GM18870 (cell line): Measurements from ENCODE around the gene MYLK.

Experiments
- ATAC-seq: cut with Tn5 transposase; IDR thresholded peaks from one replicate; pipeline ENCODE4 v1.9.1; 2021; ENCODE audit warnings: moderate library complexity; ENCODE audit not compliant: unreplicated experiment

MYLK gene

DNA sequence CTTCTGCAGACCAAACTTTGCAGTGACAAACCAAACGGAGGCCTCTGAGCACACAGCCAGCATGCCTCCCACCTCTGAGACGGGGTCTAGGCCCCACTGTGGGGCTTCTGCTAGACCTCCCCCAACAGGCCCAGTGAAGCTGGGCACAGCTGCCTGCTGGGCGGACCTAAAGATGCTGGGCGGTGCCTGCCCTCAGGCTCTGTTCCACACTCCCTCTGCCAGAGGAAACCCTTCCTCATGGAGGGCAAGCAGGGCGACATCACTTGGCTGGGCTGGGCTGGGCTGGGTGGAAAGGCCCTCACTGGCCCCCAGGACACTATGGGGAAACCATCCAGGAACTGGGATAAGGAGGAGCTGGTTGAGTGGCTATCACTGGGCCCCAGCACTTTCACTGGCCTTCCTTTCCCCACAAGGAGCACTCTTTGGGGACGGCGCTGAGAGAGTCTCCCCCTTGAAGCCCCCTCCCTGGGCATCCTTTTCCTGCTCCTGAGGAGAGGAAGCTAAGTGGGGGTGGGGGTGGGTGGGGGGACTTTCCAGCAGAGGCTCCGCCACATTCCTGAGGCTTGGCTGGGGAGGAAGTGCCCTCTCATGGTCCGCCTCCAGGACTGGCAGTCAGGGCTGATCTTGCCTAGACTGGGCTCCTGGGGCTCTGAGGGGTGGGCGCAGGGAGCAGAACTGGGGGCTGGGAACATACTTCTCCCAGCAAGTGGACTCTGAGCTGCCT lies 201.2 kb downstream of the MYLK start:
- ATAC-seq: no peak

- no peak for ATAC-seq
Observed at GRCh38 chr3:123682302-123682701, 201.8 kb downstream of the MYLK start.

DNA sequence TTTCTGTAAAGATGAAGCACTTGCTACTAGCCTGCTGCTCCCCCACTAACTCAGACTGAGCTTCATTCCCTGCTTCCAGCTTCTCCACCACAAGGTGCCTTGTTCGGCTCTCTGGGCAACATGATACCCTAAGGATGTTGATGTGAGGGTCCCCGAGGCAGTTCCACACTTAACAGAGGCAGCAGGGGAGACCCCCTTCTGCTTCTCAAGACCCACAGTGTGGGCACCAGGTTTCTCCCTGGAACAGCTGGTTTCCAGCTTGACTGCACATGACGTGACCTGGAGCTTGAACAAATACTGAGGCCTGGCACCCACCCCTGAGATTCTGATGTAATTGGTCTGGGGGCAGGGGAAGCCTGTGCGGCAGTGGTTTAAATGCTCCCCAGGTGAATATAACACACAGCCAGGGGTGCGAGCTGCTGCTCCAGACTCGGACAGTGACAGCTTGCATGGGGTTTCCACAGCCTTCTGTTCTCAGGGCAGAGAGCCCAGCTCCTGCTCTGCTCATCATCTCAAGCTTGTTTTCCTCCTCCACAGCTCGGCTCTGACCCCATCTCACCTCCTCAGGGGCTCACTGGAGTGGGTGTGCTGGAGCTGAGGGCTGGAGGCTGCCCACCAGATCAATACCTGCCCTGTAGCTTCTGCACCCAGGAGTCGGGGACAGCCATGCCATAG lies 204.3 kb downstream of the MYLK start:
- no peak for ATAC-seq

DNA sequence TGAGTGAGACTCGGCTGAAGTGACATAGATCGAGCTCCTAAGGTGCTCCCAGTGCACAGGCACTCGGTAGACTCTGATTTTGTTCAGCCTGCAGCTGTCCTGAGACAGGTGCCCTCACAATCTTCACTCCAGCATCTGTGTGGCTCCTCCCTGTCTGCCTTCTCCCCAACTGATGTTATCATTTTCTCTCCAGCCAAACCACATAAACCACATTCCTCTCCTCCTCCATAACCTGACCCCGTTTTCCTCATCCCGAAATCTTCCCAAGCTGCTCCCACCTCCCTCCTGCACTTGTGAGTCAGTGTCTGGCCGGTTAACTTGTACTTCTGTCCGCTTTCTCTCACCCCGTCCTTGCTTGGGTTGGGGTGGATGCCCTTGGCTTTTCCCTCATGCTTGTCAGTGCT lies 206.0 kb downstream of the MYLK start:
- ATAC-seq: no peak

GRCh38 chr3:123672429-123673146 lies 211.5 kb downstream of the MYLK start:
- ATAC-seq: no peak

DNA sequence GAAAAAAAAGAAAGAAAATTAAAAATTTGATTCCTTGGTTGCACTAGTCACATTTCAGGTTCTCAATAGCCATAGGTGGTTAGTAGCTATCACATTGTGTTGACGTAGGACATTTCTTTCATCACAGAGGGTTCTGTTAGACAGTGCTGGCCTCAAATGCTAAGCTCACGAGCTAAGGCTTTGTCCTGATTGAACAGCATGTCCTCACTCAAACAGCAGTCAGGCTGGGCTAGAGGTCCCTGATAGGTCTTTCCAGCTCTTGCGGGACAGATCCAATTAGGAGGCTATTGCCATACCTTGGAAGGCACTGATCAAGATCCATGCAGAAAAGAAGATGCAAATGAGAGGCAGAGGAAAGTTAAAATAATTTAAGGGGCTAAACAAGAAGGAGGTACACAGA lies 213.4 kb downstream of the MYLK start:
- no peak for ATAC-seq

GRCh38 chr3:123668906-123669305 lies 215.2 kb downstream of the MYLK start:
- ATAC-seq: no peak

GRCh38 chr3:123667784-123668183 lies 216.3 kb downstream of the MYLK start:
- ATAC-seq: no peak

- ATAC-seq: no peak
Observed at GRCh38 chr3:123664753-123665152, 219.4 kb downstream of the MYLK start.

GRCh38 chr3:123663977-123664376 lies 220.2 kb downstream of the MYLK start:
- ATAC-seq: no peak

DNA sequence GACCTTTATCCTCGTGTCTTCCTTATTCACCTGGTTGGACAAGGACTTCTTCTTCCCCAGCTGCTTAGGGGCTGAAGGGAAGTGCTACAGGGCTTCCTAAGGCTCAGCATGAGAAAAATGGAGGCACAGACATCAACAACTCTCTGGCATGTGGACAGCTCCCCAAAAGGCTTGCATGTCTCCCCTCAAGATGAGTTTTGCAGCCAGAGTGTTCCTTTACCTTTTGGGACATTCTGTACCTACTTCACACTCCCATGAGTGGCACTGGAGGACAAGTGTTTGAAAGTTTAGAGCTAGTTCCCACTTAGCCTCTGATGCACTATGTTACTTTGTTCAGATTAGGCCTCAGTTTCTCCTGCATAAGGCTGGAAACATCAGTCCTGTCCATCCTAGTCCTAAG lies 222.2 kb downstream of the MYLK start:
- ATAC-seq: no peak

- no peak for ATAC-seq
Observed at GRCh38 chr3:123660900-123661299, 223.2 kb downstream of the MYLK start.

DNA sequence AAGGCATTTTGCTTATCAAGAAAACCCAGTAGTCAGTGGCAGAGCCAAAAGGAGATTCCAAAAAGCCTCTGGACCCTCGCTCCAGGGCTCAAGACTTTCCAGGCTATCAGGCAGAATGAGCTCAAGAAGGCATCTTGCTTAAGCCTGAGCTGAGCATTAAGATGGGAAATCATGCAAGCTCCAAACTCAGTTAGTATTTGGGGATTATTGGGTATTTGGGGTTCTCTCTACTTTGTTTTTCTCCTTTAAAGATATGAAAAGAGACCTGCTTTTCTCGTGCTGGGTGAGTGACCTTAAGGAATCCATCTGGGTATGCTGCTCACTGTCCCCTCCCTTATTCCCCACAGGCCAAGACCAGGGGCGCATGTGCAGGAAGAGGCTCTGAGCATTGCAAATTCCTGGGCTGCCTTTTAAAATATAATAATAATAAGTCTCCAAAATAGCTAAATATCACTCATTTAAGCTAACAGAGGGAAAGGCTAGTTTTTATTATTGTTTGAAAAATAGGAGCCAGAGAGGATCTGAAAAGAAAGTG lies 223.9 kb downstream of the MYLK start:
- no peak for ATAC-seq

GRCh38 chr3:123658852-123659206 lies 225.3 kb downstream of the MYLK start:
- ATAC-seq: no peak

GRCh38 chr3:123658118-123658851 lies 225.8 kb downstream of the MYLK start:
- no peak for ATAC-seq

GRCh38 chr3:123657568-123657967 lies 226.6 kb downstream of the MYLK start:
- no peak for ATAC-seq

DNA sequence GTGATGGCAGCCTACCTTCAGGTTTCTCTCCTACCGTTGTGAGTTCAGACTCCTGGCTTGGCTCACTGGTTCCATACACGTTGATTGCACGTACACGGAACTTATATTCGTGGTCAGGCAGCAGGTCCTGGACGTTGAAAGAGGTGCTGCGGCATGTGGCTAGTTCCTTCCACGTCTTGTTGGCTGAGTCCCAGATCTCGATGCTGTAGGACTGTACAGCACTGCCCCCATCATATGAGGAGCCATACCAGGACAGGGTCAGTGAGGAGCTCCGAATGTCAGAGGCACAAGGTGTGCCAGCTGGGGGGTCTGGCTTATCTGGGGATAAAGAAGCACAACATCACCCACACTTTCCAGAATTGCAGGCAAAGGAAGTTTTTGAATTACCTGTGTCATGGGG lies 227.0 kb downstream of the MYLK start:
- no peak for ATAC-seq

DNA sequence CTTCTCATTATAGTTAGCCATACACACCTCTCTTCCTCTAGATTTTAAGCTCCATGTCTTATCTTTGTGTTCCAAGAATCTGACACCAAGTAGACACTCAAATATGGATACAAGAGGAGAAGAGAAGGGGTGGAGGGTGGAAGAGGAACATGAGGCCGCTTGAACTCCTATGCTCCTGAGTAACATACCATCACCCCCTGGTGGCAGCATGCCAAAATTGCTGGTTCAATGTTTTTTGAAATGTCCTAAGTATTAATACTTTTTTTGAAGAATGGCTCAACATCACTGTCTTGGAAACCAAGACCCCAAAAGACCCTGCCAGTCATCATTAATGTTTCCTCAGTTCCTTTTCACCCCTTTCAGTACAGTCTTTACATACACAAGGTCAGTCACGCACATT lies 227.4 kb downstream of the MYLK start:
- no peak for ATAC-seq

DNA sequence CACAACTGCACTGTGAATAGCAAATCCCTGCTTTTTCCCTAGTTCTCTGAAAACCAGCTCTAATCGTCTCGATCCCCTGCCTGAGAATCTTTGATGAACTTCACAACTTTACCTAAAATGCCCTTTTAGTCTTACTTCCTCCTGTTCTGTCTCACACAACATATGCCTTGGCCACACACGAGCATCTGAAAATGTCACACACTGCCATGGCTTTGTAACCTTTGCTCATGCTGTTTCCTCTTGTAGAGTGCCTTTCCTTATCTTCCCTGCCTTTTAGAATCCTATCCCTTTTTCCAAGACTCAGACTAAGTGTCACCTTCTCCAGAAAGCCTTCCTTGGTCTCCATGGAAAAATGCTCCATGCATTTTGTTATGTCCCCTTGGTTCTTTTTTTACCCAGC lies 227.9 kb downstream of the MYLK start:
- ATAC-seq: no peak

DNA sequence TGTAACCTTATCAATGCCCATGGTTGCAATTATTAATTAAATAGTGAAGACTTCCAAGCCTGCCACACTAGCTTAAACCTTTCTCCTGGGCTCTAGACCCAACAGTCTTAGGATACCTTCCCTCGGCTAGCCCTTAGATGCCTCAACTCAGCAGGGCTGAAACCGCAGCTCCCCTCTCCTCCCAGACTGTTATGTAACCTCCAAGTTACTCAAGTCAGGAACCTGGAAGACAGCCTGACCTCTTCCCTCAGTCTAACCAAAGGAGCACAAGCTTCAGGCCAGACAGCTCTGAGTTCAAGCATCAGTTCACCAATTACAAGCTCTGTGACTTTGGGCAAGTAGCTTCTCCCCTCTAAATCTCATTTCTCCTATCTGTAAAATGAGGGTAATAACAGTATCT lies 228.7 kb downstream of the MYLK start:
- ATAC-seq: no peak

DNA sequence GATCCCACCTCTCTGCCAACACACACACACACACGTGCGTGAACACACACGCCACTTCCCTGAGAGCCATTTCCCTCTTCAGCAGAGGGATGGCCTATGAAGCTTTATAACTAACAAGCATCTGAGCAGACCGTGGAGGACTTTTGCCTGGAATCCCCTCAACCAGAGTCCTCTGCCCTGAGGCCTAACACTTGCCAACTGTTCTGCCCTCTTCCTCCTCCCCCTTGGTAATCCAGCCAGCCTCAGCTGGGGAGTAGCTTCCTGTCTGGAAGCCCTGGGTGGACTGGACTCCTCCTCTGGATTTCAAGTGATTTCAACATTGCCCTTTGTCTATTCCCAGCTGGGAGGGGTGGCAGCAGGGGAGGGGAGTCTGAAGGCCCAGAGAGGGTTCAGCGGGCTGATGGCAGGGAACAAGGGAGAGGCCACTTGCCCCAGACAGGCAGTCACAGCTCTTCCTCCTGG lies 230.9 kb downstream of the MYLK start:
- no peak for ATAC-seq
